ENCODE results near the gene MGLL.

MGLL gene

GRCh38 chr3:127791221-127791913, 30.9 kb downstream of the MGLL start:
- H3K79me2 ChIP-seq = no peaks in the 10 kb centered on the region
- no peak overlapping the region for H3K4me2 ChIP-seq (ENCODE audit: low read length)
- no peak overlapping the region for H3K4me3 ChIP-seq (ENCODE audit: low read depth, low read length)
- H3K27me3 ChIP-seq (ENCODE audit: control insufficient read depth, insufficient read depth, low read length) = no peaks in the 10 kb centered on the region
- H2AFZ ChIP-seq = peak overlapping the region; percentile 14
- peak; percentile 39 for TF ChIP-seq CTCF (IDR thresholded peaks at IDR 0.05)
- H3K9me3 ChIP-seq (ENCODE audit: control insufficient read depth, low read length) = no peaks in the 10 kb centered on the region
- no peak overlapping the region for H3K9ac ChIP-seq
- no peaks in the 10 kb centered on the region for H3K36me3 ChIP-seq (ENCODE audit: control insufficient read depth, insufficient read depth, low read length)
- no peaks in the 10 kb centered on the region for H3K4me1 ChIP-seq
- H3K27ac ChIP-seq = no peak overlapping the region

DNA sequence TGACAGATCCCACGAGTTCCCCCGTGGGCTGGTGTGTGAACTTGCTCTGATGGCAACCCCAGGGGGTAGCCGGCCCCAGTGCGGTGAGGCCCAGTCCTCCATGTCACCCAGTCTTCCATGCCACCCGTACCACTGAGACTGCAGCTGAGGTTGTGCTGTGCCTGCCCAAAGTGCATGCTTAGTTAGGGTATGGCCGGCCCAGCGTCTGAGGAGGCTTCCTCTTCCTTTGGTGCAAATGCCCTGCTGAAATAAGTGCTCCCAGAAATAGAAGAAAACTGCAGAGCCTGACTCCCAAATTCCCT, 31.5 kb downstream of the MGLL start:
- H3K4me1 ChIP-seq = no peaks in the 10 kb centered on the region
- H3K36me3 ChIP-seq (ENCODE audit: control insufficient read depth, insufficient read depth, low read length) = no peaks in the 10 kb centered on the region
- no peaks in the 10 kb centered on the region for H3K9me3 ChIP-seq (ENCODE audit: control insufficient read depth, low read length)
- no peak for TF ChIP-seq CTCF (IDR thresholded peaks at IDR 0.05)
- H3K9ac ChIP-seq = no peak overlapping the region
- no peak overlapping the region for H2AFZ ChIP-seq
- H3K4me3 ChIP-seq (ENCODE audit: low read depth, low read length) = no peak overlapping the region
- H3K27me3 ChIP-seq (ENCODE audit: control insufficient read depth, insufficient read depth, low read length) = no peaks in the 10 kb centered on the region
- no peak overlapping the region for H3K27ac ChIP-seq
- no peak overlapping the region for H3K4me2 ChIP-seq (ENCODE audit: low read length)
- no peaks in the 10 kb centered on the region for H3K79me2 ChIP-seq

- no peak overlapping the region for H3K4me3 ChIP-seq (ENCODE audit: low read depth, low read length)
- no peak for TF ChIP-seq CTCF (IDR thresholded peaks at IDR 0.05)
- no peak overlapping the region for H3K27ac ChIP-seq
- no peaks in the 10 kb centered on the region for H3K4me1 ChIP-seq
- H3K36me3 ChIP-seq (ENCODE audit: control insufficient read depth, insufficient read depth, low read length) = no peaks in the 10 kb centered on the region
- H3K4me2 ChIP-seq (ENCODE audit: low read length) = no peak overlapping the region
- H3K9ac ChIP-seq = no peak overlapping the region
- H3K9me3 ChIP-seq (ENCODE audit: control insufficient read depth, low read length) = no peaks in the 10 kb centered on the region
- no peak overlapping the region for H2AFZ ChIP-seq
- no peaks in the 10 kb centered on the region for H3K27me3 ChIP-seq (ENCODE audit: control insufficient read depth, insufficient read depth, low read length)
- H3K79me2 ChIP-seq = no peaks in the 10 kb centered on the region
These were observed 32.1 kb downstream of the MGLL start for GRCh38 chr3:127789990-127790881.

- no peak overlapping the region for H3K4me2 ChIP-seq (ENCODE audit: low read length)
- no peaks in the 10 kb centered on the region for H3K36me3 ChIP-seq (ENCODE audit: control insufficient read depth, insufficient read depth, low read length)
- no peaks in the 10 kb centered on the region for H3K27me3 ChIP-seq (ENCODE audit: control insufficient read depth, insufficient read depth, low read length)
- H3K9me3 ChIP-seq (ENCODE audit: control insufficient read depth, low read length) = no peaks in the 10 kb centered on the region
- no peaks in the 10 kb centered on the region for H3K79me2 ChIP-seq
- H3K27ac ChIP-seq = no peak overlapping the region
- no peaks in the 10 kb centered on the region for H3K4me1 ChIP-seq
- H3K4me3 ChIP-seq (ENCODE audit: low read depth, low read length) = no peak overlapping the region
- TF ChIP-seq CTCF (IDR thresholded peaks at IDR 0.05) = no peak
- H2AFZ ChIP-seq = no peak overlapping the region
- H3K9ac ChIP-seq = no peak overlapping the region
These were observed 33.3 kb downstream of the MGLL start for GRCh38 chr3:127789051-127789450.
